Hypothalamus (tissue), 51 donors: Measurements from ENCODE around the gene MYH16.
"Not testable (repeated sequence)": the region's sequence is repeated elsewhere in the genome, so short reads cannot be mapped to it uniquely, and the experiment has no call there.

ENCODE experiments used
- DNase-seq, 51 donors: peaks; one replicate each; lab custom pipeline; 2025; lab: John Stamatoyannopoulos, UW

MYH16 gene

DNA sequence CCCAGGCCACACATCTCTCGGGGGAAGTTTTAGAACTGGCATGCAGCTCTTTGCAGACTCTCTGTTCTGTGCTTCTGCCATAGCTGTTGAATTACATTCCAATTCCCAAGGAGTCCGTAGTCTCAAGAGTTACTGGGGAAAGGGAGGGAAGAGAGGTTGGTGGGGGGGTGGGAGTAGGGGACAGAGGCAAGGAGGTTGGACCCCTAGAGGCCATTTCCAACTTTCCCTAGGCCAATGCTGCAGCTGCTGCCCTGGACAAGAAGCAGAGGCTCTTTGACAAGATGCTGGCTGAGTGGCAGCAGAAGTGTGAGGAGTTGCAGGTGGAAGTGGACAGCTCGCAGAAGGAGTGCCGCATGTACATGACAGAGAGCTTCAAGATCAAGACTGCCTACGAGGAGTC lies 23.8 kb downstream of the MYH16 start:
- DNase-seq = no peak

GRCh38 chr7:99301496-99301895 lies 28.9 kb downstream of the MYH16 start:
- DNase-seq = no peak

DNA sequence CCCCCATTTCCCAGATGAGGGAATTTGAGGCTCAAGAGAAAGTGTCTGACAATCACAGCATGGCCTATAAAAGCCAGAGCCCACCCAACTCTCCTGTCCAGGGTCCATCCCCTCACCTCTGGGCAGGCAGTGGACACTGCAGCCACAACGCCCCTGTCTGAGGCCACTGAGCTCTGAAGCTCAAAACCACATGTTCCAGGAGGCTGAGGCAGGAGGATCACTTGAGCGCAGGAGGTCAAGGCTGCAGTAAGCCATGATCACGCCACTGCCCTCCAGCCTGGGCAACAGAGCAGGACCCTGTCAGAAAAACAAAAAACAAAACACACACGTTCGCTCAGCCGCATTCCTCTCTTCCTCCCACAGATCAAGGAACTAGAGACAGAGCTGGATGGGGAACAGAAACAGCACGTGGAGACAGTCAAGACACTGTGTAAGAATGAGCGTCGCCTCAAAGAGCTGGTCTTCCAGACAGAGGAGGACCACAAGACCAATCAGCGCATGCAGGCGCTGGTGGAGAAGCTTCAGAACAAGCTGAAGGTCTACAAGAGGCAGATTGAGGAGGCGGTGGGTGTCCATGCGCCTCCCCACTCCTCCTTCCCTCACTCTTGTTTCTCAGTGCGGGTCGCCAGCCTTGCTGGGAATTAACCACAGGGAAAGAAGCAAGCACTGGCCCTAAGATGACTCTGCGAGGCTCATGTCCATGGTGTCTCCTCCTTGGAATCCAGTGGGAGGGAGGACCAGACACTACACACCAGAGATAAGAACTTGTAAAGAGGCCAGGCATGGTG lies 33.0 kb downstream of the MYH16 start:
- peak in 1 of 51 donors; percentile 1 for DNase-seq

GRCh38 chr7:99308461-99309074 lies 35.9 kb downstream of the MYH16 start:
- peak in 1 of 51 donors; percentile 49 for DNase-seq

DNA sequence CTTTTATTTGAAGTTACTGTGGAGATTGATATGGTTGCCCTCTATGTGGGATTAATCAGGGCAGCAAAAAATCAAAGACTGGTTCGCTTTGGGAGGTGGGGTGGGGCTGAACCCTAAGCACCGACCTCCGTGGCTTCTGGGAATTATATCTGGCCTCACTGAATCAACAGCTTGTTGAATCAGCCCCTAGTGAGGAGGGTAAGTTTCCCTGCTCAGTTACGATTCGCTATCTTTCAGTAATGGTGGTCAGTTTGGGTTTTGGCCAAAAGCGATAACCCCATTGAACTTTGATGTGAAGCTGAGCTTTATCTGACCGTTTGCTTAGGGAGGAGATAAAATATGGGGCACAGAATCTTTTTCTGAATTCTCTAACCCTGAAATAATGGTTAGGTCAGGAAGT lies 36.5 kb downstream of the MYH16 start:
- no peak for DNase-seq

DNA sequence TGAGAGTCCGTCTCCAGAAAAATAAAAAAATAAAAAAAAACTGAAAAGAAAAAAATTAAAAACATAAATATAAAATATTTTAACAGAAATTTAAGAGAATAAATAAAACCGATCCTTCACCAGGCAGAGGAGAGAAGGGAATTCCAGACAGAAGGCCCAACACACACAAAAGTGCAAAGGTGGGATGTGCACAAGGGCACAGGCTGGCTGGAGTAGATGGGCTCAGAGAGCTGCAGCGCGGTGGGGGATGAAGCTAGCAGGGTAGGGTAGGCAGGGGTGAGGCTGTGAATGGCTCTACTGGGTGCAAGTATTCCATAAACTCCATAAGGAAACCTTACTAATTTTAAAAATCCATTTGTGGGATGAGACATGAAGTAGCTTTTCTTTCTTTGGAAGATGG lies 37.4 kb downstream of the MYH16 start:
- DNase-seq = no peak

- DNase-seq = no peak
Measured at GRCh38 chr7:99311702-99312101, 39.1 kb downstream of the MYH16 start.

- DNase-seq = peak in 46 of 51 donors; percentile 2 to 79 (median 32)
Measured at GRCh38 chr7:99312316-99313203, 39.9 kb downstream of the MYH16 start.

GRCh38 chr7:99313204-99313573 lies 40.5 kb downstream of the MYH16 start:
- no peak for DNase-seq

GRCh38 chr7:99314504-99314903 lies 41.9 kb downstream of the MYH16 start:
- no peak for DNase-seq

GRCh38 chr7:99320371-99320770 lies 47.7 kb downstream of the MYH16 start:
- no peak for DNase-seq

DNA sequence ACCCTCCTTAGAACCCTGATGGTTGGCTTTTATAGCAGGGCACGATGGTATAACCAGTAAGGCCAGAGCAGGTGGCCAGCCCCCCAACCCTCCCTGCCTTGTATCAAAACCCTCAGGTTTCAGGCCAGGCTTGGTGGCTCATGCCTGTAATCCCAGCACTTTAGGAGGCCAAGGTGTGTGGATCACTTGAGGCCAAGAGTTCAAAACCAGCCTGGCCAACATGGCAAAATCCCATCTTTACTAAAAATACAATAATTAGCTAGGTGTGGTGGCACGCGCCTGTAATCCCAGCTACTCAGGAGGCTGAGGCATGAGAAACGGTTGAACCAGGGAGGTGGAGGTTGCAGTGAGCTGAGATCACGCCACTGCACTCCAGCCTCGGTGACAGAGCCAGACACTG lies 50.0 kb downstream of the MYH16 start:
- DNase-seq = not testable (repeated sequence)

DNA sequence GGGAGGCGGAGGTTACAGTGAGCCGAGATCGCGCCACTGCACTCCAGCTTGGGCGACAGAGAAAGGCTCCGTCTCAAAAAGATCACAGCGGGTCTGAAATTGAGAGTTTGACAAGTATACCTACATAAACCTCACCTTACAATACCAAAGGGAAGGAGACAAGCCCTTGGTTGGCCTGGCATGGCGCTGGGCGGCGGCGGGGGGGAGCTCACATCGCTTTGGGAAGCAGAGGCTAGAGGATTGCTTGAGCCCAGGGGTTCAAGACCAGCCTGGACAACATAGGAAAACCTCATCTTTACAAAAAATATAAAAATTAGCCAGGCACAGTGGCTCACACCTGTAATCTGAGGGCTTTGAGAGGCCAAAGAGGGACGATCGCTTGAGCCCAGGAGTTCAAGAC lies 51.9 kb downstream of the MYH16 start:
- no peak for DNase-seq

DNA sequence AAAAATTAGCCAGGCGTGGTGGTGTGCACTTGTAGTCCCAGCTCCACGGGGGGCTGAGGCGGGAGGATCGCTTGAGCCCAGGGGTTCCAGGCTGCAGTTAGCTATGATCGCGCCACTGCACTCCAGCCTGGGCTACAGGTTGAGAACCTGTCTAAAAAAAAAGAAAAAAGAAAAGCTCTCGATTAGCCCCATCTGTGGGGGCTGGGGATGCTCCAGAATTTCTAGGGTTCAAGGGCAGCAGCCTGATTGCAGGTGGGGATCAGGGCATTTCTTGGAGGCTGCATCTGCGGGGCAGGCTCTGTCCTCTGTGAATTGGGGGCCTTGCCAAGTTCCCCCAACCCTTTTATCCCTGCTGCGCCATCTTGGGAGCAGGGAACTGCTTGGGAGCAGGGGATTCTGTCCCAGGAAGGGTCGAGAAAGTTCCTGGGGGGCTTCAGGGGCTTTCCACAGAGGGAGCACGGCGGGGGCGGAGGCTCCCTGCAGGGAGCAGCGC lies 52.4 kb downstream of the MYH16 start:
- no peak for DNase-seq

DNA sequence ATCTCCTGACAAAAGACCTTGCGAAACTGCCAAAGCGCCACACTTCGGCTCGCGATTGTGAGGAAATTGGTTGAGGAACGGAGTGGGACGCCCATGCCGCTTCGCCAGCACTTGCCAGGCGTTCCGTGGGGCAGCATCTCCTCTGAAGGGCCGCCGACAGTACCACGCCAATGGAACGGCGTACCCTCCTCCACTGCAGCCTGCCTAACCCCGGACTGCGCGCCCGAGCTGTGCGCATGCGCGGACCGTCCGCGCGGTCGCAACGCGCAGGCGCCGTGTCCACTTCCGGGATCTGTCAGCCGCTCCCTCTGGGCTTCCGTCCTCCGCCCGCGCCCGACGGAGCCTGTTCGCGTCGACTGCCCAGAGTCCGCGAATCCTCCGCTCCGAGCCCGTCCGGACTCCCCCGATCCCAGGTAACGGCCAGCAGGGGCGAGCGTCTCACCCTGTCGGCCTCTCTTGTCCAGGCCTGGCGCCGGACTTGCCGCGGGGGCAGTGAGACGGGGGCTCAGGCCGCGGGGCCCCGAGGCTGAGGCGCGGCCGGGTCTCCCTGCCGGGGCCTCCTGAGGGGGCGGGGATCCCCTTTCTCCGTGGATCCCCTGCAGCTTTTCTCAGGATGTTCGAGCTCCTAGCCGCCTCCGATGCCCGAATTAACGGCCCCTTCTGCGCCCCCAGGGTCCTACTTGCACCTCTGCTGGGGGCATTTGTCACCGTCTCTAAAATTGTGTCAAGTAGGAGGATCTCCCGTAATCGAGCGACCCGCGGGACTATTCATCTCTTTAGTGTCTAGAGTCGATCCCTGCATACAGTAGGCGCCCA lies 53.2 kb downstream of the MYH16 start, which contains the start of gene ARPC1A:
TSS of gene ARPC1A (plus strand) at position 307 of the 816 bp plus-strand sequence. CDS start 7,456 bp downstream, outside the sequence.
- DNase-seq = peak; percentile 36 to 91 (median 74)

DNA sequence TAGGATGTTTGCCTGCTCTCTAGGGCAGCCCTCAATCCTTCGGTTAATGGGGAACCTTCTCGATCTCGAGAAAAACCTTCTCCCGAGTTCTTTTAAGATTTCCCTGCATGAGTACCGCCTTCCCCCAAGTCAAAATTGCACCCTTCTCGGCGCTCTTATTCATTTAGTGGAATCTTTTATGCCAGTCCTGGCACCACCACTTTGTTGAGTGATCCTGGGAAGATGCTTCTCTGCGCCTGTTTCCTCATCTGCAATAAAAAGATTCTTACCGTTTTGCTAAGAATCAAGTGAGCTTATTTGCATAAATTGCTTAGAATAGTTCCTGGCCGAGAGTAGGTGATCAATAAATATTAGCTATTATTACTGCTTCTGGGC lies 53.8 kb downstream of the MYH16 start:
- no peak for DNase-seq

DNA sequence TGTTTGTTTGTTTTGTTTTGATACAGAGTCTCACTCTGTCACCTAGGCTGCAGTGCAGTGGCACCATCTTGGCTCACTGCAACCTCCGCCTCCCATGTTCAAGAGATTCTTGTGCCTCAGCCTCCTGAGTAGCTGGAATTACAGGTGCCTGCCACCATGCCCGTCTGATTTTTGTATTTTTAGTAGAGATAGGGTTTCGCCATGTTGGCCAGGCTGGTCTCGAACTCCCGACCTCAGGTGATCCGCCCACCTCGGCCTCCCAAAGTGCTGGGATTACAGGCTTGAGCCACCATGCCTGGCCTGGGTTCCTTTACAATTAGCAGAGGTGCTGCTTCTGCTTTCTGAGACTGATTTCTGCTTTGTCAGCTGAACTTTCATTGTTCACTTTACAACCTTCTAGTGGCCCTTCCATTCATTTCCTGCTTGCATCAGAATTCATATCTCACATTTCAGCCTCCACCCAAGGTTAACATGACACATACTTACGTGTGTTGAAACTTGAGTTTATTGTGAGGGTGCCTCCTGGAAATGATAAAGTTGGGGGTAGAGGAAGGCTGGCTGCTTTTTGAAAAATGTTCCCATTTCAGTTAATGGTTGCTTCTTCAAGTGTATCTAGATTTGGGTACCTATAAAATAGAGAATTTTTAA lies 57.8 kb downstream of the MYH16 start:
- DNase-seq = not testable (repeated sequence)

- no peak for DNase-seq
Measured at GRCh38 chr7:99331002-99331401, 58.4 kb downstream of the MYH16 start.

- DNase-seq = no peak
Measured at GRCh38 chr7:99339595-99339994, 67.0 kb downstream of the MYH16 start.

- DNase-seq = no peak
Measured at GRCh38 chr7:99340659-99341058, 68.0 kb downstream of the MYH16 start.
